RWPE2 (cell line): ENCODE results near the gene DSG1.
"Not testable (repeated sequence)": the region's sequence is repeated elsewhere in the genome, so short reads cannot be mapped to it uniquely, and the experiment has no call there.

Experiments
- ATAC-seq: fragments of 200-7000 bp; cut with Tn5 transposase; 3 replicates; pipeline ENCODE4 v1.9.1; 2021; ENCODE audit warnings: low read depth
- DNase-seq: peaks from one replicate; pipeline ENCODE4 v3.0.0-alpha.2; 2020; ENCODE audit warnings: low spot score
- H3K27ac ChIP-seq: fragments of 450-650 bp; 2 replicates; pipeline ENCODE4 v1.5.1; 2017; ENCODE audit warnings: mild to moderate bottlenecking; ENCODE audit not compliant: poor library complexity, severe bottlenecking
- H3K27me3 ChIP-seq: fragments of 250-450 bp; sonication (Bioruptor Pico); 2 replicates; pipeline ENCODE4 v1.5.1; 2021; ENCODE audit warnings: mild to moderate bottlenecking, moderate library complexity; ENCODE audit not compliant: insufficient read depth, poor library complexity, severe bottlenecking
- H3K36me3 ChIP-seq: fragments of 250-450 bp; sonication (Bioruptor Pico); 2 replicates; pipeline ENCODE4 v1.5.1; 2020; ENCODE audit warnings: low read depth, mild to moderate bottlenecking, moderate library complexity
- H3K4me1 ChIP-seq: fragments of 250-450 bp; sonication (Bioruptor Pico); 2 replicates; pipeline ENCODE4 v1.5.1; 2021; ENCODE audit warnings: mild to moderate bottlenecking, moderate library complexity; ENCODE audit not compliant: insufficient read depth, poor library complexity, severe bottlenecking
- H3K4me3 ChIP-seq: fragments of 250-450 bp; sonication (Bioruptor Pico); 2 replicates; pipeline ENCODE4 v1.5.1; 2021; ENCODE audit warnings: mild to moderate bottlenecking, moderate library complexity; ENCODE audit not compliant: severe bottlenecking
- H3K9me3 ChIP-seq: fragments of 250-450 bp; sonication (Bioruptor Pico); 2 replicates; pipeline ENCODE4 v1.5.1; 2021; ENCODE audit warnings: mild to moderate bottlenecking, moderate library complexity; ENCODE audit not compliant: severe bottlenecking
- TF ChIP-seq, protein P1 (sequence below): fragments of 450-650 bp; IDR thresholded peaks from one replicate; pipeline ENCODE4 v1.5.1; 2017; ENCODE audit warnings: mild to moderate bottlenecking, moderate library complexity; ENCODE audit not compliant: poor library complexity, severe bottlenecking

DSG1 gene

GRCh38 chr18:31329787-31330438, 12.0 kb downstream of the DSG1 start:
- no peaks in the 10 kb centered on the region for H3K36me3 ChIP-seq
- H3K27ac ChIP-seq, result no peak overlapping the region
- DNase-seq, result no peak
- TF ChIP-seq, protein P1, sequence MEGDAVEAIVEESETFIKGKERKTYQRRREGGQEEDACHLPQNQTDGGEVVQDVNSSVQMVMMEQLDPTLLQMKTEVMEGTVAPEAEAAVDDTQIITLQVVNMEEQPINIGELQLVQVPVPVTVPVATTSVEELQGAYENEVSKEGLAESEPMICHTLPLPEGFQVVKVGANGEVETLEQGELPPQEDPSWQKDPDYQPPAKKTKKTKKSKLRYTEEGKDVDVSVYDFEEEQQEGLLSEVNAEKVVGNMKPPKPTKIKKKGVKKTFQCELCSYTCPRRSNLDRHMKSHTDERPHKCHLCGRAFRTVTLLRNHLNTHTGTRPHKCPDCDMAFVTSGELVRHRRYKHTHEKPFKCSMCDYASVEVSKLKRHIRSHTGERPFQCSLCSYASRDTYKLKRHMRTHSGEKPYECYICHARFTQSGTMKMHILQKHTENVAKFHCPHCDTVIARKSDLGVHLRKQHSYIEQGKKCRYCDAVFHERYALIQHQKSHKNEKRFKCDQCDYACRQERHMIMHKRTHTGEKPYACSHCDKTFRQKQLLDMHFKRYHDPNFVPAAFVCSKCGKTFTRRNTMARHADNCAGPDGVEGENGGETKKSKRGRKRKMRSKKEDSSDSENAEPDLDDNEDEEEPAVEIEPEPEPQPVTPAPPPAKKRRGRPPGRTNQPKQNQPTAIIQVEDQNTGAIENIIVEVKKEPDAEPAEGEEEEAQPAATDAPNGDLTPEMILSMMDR, result no peak
- H3K27me3 ChIP-seq, result no peaks in the 10 kb centered on the region
- H3K4me1 ChIP-seq, result peaks cover 5% of the 10 kb centered on the region
- no peaks in the 10 kb centered on the region for H3K9me3 ChIP-seq
- H3K4me3 ChIP-seq, result no peak overlapping the region
- ATAC-seq, result no peak

GRCh38 chr18:31343454-31343853, 25.5 kb downstream of the DSG1 start:
- no peaks in the 10 kb centered on the region for H3K4me1 ChIP-seq
- H3K9me3 ChIP-seq, result no peaks in the 10 kb centered on the region
- no peak overlapping the region for H3K4me3 ChIP-seq
- TF ChIP-seq, protein P1, result no peak
- DNase-seq, result no peak
- H3K27me3 ChIP-seq, result no peaks in the 10 kb centered on the region
- no peaks in the 10 kb centered on the region for H3K36me3 ChIP-seq
- ATAC-seq, result no peak
- H3K27ac ChIP-seq, result no peak overlapping the region

DNA sequence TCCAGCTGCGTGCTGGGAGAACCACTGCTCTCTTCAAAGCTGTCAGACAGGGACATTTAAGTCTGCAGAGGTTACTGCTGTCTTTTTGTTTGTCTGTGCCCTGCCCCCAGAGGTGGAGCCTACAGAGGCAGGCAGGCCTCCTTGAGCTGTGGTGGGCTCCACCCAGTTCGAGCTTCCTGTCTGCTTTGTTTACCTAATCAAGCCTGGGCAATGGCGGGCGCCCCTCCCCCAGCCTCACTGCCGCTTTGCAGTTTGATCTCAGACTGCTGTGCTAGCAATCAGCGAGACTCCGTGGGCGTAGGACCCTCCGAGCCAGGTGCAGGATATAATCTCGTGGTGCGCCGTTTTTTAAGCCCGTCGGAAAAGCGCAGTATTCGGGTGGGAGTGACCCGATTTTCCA, 35.4 kb downstream of the DSG1 start:
- H3K27me3 ChIP-seq, H3K4me1 ChIP-seq, H3K36me3 ChIP-seq, H3K4me3 ChIP-seq, DNase-seq, H3K9me3 ChIP-seq, ATAC-seq, H3K27ac ChIP-seq: not testable (repeated sequence)

DNA sequence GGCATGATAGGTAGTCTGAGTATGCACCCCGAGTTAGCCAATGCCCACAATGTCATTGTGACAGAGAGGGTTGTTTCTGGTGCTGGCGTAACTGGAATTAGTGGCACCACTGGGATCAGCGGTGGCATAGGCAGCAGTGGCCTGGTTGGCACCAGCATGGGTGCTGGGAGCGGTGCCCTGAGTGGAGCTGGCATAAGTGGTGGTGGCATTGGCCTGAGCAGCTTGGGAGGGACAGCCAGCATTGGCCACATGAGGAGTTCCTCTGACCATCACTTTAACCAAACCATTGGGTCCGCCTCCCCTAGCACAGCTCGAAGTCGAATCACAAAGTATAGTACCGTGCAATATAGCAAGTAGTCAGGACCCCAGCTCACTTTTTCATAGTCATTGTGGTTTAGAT, 37.0 kb downstream of the DSG1 start:
- H3K36me3 ChIP-seq, result no peaks in the 10 kb centered on the region
- no peaks in the 10 kb centered on the region for H3K27me3 ChIP-seq
- DNase-seq (no peak), ATAC-seq (no peak)
- no peak overlapping the region for H3K27ac ChIP-seq
- TF ChIP-seq, protein P1, result no peak
- H3K9me3 ChIP-seq, result no peaks in the 10 kb centered on the region
- no peaks in the 10 kb centered on the region for H3K4me1 ChIP-seq
- no peak overlapping the region for H3K4me3 ChIP-seq

- H3K4me3 ChIP-seq, result no peak overlapping the region
- no peaks in the 10 kb centered on the region for H3K9me3 ChIP-seq
- H3K4me1 ChIP-seq, result no peaks in the 10 kb centered on the region
- TF ChIP-seq, protein P1, result no peak
- H3K36me3 ChIP-seq, result no peaks in the 10 kb centered on the region
- ATAC-seq (no peak), DNase-seq (no peak)
- H3K27me3 ChIP-seq, result no peaks in the 10 kb centered on the region
- H3K27ac ChIP-seq, result no peak overlapping the region
Observed at GRCh38 chr18:31356025-31356424, 38.1 kb downstream of the DSG1 start.
